ENCODE data around the gene PALM3.

Gene PALM3

DNA sequence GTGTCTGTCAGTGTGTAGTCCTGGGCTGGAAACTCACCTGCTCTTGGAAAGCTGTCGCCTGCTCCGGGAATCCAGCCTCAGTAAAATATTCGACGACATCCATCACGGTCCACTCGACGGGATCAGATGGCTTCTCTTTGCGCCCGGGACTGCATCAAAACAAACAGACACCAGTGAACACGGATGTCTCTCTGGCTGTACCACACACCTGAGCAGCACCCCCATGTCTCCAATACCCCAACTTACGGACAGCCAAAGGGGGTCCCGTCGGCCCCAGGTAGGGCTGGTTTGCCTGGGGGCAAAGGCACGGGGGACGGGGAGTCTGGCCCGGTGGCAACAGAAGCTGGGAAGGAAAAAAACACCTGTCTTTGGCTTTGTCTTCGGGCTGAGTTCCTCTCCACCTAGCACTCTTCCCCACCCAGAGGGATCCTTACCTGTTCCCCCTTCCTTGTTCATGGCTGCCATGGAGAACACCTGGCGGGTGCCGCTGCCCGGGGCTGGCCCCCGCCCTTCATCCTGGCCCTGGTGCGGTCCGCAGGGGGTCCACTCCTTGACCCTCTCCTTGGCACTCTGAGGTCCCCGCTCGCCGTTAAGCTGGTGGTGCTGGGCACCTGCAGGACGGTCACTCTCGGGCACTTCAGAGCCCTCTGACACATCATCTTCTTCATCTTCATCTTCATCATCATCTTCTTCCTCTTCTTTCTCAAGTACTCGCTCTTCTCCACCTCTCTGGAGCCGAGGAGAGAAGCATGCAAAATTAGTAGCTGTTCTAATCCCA, 26.9 kb upstream of the PALM3 start:
- DNase-seq, result no peak

DNA sequence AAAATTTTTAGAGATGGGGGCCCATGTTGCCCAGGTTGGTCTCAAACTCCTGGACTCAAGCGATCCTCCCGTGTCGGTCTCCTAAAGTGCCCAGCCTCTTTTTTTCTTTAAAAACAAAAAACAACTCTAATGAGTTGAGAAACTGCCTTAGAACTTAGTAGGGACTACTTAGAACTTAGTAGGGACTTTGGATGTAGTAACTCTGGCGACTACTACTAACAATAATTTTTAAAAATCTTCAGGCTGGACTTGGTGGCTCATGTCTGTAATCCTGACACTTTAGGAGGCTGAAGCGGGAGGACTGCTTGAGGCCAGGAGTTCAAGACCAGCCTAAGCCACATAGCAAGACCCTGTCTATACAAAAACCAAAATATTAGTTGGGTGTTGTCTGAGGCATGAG, 24.2 kb upstream of the PALM3 start:
- no peak for DNase-seq

DNA sequence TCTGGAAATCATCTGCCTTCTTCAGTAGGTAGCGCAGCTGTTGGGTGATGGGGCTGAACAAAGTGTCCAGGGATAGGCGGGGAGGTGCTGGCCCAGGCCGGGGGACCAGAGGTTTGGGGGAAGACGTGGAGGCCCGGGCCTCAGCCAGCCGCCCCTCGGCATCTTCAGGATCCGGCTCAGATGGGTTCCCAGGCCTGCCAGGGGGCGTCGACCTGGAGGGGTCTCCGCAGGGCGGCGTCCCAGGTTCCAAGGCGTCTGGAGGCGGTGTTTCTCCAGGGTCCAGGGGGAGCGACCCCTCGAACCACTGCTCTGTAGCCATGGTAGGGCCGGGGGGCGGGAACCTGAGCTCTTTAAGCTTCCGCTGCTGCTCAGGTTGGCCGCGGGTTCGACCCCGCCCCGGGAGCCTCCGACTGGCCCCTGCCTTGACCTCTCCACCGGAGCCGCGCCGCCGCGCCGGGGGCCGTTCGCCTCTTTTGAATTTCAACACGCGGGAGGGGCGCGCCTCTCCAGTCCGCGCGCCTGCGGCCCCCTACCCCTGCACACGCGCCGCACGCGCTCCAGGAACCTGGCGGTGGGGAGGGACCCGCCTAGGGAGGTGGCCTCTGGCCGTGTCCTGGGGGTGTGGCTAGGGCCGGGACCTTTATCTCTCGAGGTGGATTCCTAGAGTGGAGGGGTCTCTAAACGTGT, 23.6 kb upstream of the PALM3 start, which contains the start of gene C19orf67:
TSS of gene C19orf67 (minus strand) at position 475 of the 687 bp plus-strand sequence. CDS start at position 319, 156 bp downstream.
- DNase-seq, result no peak

DNA sequence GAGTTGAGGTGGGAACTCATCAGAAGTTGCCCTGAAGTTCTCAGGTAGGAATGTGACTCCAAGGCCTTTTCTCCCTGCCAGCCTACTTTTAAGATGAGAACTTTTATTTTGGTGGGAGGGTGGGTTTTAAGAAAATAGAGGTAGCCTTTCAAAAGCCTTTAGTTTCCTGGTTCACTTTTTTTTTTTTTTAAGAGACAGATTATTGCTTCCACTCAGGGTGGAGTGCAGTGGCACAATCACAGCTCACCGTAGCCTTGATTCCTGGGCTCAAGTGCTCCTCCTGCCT, 20.7 kb upstream of the PALM3 start:
- no peak for DNase-seq

DNA sequence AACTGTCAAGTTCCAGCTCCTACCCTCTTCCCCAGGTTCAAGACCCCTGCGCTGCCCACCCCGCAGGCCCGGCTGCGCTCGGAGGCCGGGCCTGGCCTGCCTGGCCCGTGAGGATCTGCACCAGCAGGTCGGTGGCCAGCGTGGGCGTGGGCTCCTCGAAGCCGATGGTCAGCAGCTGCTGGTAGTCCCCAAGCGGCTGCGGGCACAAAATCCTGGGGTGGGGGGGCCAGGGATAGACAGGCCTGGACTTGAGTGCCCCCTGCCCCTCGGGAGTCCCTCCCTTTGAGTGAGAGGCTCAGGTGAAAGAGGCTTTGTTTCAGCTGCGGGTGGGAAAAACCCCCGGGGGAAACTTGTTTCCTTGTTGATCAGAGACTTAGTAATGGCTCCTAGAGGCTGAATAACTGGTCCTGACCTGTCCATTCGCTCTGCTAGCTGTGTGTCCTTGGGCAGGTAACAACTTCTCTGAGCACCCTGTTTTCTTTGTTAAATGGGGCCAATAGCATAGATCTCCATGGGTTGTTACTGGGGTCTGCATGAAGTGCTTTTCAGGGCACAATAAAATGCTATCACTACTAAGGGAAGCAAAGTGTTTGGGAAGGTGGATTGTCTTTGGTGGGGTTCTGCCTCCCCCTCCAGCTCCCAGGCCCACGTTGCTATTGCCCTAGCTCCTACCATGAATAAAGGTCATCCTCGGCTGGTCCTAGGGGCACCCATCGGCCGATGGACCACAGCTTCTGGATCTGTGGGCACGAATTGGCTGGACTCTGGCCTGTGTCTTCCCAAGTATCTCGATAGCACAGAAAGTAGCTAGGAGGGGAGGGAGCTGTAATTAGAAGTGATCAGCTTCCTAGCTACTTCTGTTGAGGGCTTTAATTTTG, 20.2 kb upstream of the PALM3 start:
- DNase-seq, result peak; percentile 71

DNA sequence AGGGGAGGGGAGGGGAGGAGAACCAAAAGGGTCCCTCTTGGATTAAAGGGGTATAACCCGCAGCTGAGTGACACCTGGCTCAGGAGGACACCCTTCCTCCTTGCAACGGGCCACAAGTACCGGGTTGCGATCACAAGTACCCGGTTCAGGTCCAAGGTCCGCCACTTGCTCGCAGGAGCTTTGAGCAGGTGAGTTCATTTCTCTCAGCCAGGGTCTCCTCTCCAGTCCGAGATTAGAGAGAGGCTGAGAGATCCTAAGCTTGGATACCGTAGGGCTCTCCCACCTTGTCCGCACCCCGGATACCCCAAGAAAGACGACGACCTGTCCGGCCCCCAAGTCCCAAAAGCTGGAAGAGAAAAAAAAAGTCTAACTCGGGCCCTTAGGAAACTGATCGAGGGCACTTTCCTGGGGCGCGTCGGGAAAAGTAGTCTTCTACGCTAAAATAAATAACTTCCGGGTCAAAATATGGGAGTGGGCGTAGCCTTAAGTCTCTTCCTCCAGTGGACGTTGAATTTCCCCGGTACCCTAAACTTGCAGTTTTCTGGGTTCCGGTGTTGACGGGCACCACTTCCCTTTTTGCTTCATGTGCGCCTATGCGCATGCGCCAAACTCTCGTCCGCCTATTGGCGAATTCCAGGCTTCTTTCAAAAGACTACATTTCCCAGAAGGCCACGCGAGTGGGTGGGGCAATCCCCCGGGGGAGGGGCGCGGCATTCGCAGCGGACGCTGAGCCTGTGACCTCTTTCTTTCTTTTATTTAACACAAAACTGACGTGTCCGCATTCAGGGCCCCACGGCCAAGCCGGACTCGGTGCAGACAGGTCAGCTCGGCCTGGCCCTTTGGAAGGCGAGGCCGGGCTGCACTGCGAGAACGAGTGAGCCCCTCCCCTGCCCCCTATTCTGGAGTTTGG, 19.3 kb upstream of the PALM3 start:
- DNase-seq, result peak; percentile 99

DNA sequence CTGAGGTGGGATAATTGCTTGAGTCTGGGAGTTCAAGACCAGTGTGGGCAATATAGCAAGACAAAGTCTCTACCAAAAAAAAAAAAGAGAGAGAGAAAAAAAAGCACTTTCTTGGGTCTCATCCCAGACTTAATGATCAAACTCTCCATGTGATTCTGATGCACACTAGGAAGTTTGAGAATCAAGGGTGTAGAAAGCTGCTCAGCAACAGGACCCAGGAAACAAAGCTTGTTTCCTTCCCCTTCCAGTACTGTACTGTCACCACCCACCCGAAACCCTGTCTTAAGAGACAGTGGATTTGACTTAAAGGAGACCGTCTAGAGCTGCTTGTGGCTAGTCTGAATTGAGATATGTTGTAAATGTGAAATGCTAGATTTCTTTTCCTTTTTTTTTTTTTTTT, 16.5 kb upstream of the PALM3 start:
- DNase-seq, result no peak

DNA sequence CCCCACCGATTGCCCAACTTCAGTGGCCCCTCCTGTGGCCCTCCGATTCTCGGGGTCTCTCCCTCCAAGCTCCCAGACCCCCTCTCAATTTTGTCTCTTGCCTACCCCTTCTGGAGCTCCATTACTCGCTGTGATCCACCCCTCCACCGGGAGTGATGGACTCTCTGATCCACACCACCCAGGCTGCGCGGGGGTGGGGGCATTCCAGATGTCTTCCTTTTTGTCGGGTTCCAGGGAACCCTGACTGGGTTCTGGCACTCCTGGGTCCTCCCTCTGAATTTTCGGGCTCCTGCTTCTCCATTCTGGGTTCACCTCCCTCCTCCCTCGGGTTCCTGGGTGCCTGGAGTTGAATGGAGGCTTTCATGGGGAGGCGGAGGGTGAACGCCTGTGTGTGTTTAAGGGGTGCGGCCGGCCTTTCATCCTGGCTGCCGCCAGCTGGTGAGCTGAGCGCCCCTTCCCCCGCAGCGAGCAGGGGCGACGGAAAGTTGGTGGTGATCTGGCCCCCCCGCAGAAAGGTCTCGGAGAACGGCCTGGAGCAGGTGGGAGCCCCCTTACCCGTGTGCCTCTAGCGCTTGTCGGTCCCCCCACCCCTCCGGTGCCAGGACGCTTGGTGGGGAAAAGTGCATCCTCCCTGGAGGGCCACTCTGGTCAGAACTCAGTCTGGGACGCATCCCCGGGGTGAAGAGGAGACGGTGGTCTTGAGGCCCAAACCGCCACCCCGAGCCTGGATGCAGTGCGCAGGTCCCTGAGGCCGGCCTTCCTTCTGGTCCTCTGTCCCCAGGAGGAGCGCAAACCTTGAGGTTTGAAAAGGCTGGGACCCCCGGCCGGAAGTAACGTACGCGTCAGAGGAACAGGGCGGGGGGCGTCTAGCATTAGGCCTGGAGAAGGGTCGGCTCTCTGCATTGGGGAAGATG, 12.3 kb upstream of the PALM3 start:
- DNase-seq, result no peak

DNA sequence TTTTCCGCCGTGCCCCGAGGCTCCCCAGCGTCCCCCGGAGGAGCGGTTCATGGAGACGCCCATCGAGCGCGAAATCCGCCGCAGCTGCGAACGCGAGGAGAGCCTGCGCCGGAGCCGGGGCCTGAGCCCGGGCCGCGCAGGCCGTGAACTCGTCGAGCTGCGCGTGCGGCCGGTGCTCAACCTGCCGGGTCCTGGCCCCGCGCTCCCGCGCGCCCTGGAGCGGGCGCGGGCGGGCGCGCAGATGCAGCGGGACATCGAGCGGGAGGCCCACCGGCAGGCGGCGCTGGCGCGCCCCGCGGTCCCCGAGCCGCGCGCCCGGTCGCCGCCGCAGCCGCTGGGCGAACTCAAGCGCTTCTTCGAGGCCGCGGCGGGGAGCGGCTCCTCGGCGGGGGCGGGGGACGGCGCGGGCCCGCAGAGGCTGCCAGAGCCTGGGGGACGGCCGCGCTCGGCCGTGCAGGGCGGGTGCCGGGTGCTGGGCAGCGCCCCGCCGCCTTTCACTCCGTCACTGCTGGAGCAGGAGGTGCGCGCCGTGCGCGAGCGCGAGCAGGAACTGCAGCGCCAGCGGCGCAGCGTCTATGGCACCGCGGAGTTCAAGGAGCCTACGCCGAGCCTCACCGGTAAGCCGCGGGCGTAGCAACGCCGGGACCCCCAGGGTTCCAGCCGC, 11.5 kb upstream of the PALM3 start:
- DNase-seq, result peak; percentile 78

DNA sequence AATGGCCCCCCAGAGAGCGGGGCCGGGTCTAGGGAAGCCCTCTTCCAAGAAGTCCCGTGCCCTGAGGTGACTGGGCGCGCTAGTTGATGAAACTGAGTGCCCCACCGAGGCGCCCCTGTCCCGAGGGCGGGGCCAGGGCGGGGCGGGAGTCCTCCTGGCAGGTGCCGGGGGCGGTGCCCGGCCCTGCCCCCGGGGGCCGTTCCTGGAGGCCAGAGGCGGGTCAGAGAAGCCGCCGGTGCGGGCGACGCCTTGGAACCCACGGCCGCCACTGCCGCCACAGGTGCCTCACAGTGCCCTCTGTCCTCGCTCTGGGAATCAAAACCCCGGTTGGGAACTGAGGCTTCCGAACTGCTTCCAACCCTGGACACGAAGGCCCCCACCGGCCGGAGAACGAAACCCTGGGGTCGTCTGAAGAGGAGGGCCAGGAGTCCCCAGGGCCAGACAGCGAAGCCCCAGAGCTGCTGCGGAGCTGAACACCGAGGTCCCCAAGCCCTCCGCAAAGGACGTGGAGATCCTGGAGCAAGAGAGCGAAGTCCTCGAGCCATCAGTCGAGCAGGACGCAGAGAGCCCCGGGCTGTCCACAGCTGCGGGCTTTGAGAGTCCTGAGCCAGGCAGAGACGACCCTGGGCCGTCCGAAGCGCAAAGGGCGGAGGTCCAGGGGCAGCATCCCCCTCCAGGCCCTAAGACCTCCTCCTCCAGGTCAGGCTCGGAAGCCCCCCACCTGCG, 10.8 kb upstream of the PALM3 start, which contains the start of gene MISP3:
TSS of gene MISP3 (plus strand) at position 252 of the 726 bp plus-strand sequence. CDS start 524 bp downstream, outside the sequence.
- DNase-seq, result no peak

DNA sequence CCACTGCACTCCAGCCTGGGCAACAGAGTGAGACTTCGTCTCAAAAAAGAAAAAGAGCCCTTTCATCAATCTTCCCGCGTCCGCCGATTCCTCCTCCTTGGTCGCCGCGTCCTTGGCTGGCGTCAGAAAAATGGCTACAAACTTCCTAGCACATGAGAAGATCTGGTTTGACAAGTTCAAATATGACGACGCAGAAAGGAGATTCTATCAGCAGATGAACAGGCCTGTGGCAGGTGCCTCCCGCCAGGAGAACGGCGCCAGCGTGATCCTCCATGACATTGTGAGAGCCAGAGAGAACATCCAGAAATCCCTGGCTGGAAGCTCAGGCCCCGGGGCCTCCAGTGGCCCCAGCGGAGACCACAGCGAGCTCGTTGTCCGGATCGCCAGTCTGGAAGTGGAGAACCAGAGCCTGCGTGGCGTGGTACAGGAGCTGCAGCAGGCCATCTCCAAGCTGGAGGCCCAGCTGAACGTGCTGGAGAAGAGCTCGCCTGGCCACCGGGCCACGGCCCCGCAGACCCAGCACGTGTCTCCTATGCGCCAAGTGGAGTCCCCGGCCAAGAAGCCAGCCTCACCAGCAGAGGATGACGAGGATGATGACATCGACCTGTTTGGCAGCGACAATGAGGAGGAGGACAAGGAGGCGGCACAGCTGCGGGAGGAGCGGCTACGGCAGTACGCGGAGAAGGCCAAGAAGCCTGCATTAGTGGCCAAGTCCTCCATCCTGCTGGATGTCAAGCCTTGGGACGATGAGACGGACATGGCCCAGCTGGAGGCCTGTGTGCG, 8.6 kb upstream of the PALM3 start:
- no peak for DNase-seq

DNA sequence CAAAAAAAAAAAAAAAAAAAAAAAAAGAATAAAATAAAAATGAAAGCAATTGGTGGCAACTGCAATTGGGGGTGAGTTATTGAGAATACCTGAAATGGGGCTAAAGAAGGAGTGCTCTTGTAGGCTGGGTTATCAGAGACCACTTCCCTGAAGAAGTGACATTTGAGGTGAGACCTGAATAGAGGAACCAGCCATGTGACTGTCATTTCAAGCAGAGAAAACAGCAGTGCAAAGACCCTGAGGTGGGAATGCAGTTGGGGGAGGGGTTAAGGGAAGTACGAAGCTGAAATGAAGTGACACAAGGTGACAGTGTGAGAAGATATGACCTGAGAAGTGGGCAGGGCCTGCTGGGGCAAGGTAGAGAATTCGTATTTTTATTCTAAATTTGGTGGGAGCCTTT, 4.3 kb upstream of the PALM3 start:
- DNase-seq, result no peak

DNA sequence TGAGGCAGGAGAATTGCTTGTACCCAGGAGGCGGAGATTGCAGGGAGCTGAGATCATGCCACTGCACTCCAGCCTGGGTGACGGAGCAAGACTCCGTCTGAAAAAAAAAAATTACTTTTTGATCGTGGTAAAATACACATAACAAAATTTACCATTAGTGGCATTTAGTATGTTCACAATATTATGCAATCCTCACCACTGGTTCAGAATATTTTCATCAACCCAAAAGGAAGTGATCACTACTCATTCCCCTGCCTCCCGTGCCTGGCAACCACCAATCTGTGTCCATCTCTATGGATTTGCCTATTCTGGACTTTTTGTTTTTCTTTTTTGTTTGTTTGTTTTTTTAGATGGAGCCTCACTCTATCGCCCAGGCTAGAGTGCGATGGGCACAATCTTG, 1.2 kb upstream of the PALM3 start:
- DNase-seq, result no peak

DNA sequence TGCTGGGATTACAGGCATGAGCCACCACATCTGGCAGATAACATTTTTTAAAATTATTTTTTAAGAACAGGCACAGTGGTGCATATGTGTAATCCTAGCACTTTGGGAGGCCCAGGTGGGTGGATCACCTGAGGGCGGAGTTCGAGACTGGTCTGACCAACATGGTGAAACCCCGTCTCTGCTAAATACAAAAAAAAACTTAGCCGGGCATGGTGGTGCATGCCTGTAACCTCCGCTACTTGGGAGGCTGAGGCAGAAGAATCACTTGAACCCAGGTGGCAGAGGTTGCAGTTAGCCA, 631 bp upstream of the PALM3 start:
- no peak for DNase-seq

DNA sequence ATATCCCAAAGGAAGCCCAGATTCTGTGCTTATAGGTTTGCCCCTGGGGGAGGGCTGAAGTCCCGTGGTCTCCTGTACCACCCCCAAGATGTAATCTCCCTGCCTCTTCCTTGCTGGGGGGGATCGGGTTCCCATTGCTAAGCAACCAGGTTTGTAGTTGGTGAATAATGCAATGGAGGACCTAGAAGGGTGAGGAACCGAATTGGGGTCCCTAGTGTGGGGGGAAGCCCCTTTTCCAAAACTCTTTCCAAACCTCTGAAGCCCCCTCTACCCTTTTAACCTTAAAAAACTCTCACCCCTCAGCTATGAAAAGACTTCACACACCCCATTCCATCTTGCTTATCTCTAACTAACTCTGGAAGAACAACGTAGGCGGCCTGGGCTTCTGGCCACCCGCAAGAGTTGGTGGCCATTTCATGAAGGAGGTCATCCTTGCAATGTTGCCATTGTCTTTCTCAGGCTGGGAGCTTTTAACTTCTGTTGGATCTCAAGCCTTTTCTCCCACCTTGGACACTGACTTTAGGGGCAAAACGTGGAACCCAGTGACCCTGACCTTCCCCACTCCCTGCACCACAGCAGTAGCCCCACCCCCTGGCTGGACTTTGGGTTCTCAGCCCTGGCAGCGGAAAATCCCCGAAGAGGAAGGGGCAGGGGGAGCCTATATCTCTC, 661 bp downstream of the PALM3 start:
- DNase-seq, result no peak

DNA sequence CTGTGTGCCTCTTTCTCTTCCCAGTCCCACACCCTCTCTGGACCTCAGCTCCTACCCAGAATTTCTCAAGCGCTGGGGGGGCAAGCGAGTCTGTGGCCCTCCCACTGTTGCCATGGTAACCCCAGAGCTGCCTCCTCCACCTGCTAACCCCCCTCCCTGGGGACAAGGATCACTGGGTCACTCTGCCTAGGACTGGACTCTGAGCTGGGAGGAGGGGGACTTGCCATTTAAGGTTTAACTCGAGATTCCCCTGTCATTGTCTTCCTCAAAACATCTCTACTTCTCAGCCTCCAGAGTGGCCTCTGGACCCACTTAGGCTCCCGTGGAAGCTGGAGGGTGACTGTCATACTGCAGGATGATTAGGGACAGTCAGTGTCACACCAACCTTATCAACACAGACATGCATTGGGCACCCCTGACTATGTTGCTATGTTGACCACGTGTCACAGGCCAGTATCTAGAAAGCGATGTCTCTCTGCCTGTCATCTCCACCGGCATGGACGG, 2.2 kb downstream of the PALM3 start:
- DNase-seq, result no peak

DNA sequence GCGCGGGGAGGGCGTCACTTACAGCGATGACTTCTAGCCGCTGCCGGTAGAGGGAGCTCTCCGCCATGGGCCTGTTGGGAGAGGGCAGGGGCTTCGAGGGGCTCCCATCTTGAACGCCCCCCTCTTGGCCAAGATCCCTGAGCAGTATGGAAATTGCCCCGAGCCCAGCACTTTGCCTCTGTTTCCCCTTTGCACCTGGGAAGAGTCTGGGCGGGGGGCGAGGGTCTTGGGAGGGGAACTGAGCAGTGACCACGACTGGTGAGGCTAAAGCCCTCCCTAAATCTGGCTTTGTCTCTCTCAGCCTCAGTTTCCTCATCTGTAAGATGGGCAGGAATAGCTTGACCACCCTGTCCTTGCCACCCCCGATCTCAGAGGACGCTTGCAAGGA, 2.8 kb downstream of the PALM3 start:
- no peak for DNase-seq

DNA sequence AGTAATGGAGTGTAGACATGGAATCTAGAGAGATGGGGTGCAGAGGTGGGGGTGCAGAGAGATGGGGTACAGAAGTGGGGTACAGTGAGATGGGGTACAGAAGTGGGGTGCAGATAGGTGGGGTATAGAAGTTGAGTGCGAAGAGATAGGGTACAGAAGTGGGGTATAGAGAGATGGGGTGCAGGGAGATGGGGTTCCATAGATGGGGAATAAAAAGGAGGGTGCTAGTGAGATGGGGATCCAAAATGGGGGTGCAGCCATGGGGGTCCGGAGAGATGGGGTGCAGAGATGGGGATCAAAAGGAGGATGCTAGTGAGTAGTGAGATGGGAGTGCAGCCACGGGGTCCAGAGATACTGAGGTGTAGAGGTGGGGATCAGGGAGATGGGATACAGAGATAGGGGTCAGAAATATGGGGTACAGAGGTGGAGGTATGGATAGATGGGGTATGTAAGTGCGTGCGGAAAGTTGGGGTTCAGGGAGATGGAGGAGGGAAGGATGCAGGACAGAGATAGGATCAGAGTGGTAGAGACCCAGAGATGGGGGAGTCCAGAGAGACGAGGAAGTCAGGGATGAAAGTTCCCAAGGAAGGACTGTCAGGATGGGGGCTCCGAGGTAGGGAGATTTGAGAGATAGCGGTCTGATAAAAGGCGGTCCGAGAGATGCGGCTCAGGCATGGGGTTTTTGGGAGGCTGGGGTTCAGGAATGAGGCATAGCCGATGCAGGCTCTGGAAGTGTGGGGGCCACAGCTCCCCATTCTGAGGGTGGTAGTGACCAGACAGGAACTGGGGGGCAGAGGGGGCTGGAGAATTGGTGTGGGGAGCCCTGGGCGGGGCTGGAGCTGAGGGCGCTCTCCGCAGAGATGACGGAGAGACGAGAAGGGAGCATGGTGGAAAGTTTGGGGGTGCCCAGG, 3.4 kb downstream of the PALM3 start:
- DNase-seq, result no peak
